Fibroblast of the aortic adventitia (primary cell): ENCODE results near the gene MKRN2. TPM values are rescaled to one million over a fixed set of nuclear protein-coding genes. Genes with fewer than 3 reads are reported as not detected.
A peak's percentile ranks its signal among the peaks of the same experiment; 100 is the strongest.
"Not testable (repeated sequence)": the region's sequence is repeated elsewhere in the genome, so short reads cannot be mapped to it uniquely, and the experiment has no call there.

Experiments used
- DNase-seq: peaks from one replicate; pipeline ENCODE4 v3.0.0-alpha.2; 2010; ENCODE audit warnings: low read depth
- H3K4me3 ChIP-seq: 2 replicates; pipeline ENCODE4 v1.5.1; 2011; ENCODE audit warnings: low read depth, mild to moderate bottlenecking, control low read depth, low read length, moderate library complexity
- small RNA-seq: library from RNA; depleted of rRNA; stranded (forward); fragments of <200 nt; gene quantifications from one replicate; pipeline ENCODE3, GENCODE V24; 2012
- total RNA-seq: library from RNA; depleted of rRNA; stranded (reverse); fragments of >200 nt; gene quantifications from 2 replicates; pipeline ENCODE4 v1.2.3, GENCODE V29; 2012; ENCODE audit warnings: low replicate concordance
- TF ChIP-seq, protein P1 (sequence below): IDR thresholded peaks from 2 replicates; pipeline ENCODE4 v1.5.1; 2011; ENCODE audit warnings: mild to moderate bottlenecking, low read length, control low read depth, inconsistent platforms; ENCODE audit not compliant: insufficient read depth

The MKRN2 gene
- total RNA-seq, 1 donor: 41.4 TPM

DNA sequence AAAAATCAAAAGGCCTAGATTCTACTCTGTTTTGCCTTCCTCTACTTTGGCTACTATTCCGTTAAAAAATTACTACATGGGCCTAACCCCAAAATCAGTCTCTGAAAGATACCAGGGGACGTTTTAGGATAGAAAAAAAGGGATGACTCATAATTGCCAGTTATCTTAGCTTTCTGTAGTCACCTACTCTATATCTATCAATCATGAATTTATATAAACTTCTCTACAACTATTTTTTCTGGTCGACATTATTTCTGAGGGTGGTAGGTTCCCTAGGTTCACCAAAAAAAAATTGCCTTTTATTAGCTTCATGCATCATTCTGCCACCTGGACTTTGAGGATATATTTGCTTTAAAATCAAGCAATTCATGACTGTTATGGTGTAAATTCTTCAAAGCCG, 70.5 kb downstream of the MKRN2 start:
- DNase-seq: peak; percentile 21
- TF ChIP-seq, protein P1, sequence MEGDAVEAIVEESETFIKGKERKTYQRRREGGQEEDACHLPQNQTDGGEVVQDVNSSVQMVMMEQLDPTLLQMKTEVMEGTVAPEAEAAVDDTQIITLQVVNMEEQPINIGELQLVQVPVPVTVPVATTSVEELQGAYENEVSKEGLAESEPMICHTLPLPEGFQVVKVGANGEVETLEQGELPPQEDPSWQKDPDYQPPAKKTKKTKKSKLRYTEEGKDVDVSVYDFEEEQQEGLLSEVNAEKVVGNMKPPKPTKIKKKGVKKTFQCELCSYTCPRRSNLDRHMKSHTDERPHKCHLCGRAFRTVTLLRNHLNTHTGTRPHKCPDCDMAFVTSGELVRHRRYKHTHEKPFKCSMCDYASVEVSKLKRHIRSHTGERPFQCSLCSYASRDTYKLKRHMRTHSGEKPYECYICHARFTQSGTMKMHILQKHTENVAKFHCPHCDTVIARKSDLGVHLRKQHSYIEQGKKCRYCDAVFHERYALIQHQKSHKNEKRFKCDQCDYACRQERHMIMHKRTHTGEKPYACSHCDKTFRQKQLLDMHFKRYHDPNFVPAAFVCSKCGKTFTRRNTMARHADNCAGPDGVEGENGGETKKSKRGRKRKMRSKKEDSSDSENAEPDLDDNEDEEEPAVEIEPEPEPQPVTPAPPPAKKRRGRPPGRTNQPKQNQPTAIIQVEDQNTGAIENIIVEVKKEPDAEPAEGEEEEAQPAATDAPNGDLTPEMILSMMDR: no peak
- H3K4me3 ChIP-seq: no peak overlapping the region

DNA sequence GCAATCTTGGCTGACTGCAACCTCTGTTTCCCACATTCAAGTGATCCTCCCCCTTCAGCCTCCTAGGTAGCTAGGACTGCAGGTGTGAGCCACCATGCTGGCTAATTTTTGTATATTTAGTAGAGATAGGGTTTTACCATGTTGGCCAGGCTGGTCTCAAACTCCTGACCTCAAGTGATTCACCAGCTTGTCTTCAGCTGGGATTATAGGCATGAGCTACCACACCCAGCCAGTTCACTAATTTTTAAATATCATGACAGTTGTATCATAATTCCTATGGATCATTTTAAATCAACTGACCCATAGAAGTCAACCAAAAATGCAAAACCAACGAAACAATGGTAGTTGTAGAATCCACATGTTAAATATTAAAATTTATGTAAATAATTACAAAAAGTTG, 71.9 kb downstream of the MKRN2 start:
- TF ChIP-seq, protein P1: no peak
- no peak overlapping the region for H3K4me3 ChIP-seq
- no peak for DNase-seq

DNA sequence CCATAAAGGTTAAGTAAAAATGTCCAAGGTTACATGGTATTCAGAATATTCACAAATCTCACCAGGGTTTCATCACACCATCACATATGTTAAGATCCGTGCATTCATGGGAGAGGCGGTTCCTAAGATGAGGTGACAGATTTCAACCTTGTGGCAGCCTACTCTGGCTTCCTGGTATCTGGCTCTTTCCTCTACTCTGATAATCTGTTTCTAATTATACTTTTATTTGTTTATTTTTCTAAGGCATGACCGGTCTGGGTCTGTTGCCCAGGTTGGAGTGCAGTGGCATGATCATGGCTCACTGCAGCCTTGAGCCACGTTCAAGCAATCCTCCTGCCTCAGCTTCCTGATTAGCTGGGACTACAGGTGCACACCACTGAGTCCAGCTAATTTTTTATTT, 72.7 kb downstream of the MKRN2 start:
- peak; percentile 55 for DNase-seq

GRCh38 chr3:12630292-12630691, 73.4 kb downstream of the MKRN2 start:
- no peak for DNase-seq
- TF ChIP-seq, protein P1: no peak
- H3K4me3 ChIP-seq: no peak overlapping the region

More for the DNA sequence above, 72.7 kb downstream of the MKRN2 start:
- TF ChIP-seq, protein P1: no peak
- no peak overlapping the region for H3K4me3 ChIP-seq

DNA sequence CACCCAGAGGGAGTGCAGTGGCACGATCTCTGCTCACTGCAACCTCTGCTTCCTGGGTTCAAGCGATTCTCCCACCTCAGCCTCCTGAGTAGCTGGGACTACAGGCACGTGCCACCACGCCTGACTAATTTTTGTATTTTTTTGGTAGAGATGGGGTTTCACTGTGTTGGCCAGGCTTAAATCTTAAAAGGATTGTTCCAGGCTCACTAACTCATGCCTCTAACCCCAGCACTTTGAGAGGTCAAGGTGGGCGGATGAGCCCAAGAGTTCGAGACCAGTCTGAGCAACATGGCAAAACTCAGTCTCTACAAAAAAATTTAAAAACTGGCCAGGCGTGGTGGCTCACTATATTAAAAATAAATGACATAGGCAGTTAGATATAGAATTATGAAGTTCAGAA, 74.0 kb downstream of the MKRN2 start:
- DNase-seq, H3K4me3 ChIP-seq: not testable (repeated sequence)

DNA sequence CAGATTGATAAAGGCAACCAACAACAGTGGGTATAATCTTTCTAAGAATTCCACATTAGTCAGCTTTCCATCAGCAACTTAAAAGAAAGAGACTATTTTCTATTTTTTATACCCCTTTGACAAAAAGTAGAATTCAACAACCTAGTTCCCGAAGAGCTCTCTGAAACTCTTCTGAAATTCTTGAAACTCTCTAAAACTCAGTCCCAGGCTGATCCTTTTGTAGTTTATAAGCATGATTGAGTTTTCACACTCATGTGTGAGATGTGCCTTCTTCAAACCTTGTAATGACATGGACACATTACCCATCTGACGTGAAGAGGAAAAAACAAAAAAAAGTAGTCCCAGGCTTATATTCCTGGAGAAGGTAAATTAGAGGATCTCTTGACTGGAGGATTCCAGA, 75.6 kb downstream of the MKRN2 start:
- DNase-seq: no peak
- TF ChIP-seq, protein P1: no peak
- H3K4me3 ChIP-seq: no peak overlapping the region

DNA sequence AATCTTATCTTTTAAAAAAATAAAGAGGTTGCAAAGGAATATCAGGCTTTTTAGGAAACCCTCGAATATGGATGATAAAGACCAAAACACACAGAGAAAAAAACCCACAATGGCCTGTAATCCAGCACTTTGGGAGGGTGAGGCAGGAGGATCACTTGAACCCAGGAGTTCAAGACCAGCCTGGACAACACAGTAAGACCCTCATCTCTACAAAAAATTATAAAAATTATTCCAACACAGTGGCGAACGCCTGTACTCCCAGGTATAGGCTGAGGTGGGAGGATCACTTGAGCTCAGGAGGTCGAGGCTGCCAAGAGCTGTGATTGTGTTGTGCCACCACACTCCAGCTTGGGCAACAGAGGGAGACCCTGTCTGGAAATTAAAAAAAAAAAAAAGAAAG, 76.2 kb downstream of the MKRN2 start:
- H3K4me3 ChIP-seq: no peak overlapping the region
- TF ChIP-seq, protein P1: no peak
- no peak for DNase-seq

Small RNA genes within 50 kb of the gene (small RNA-seq; reads per million reads assigned to genes)
- gene RF00017 (not detected), gene RNA5SP123 (not detected), gene RNU6-377P (not detected)

Other genes starting within 250 kb of the MKRN2 start
- 8.4 and 17.7 TPM in 2 replicates for gene TSEN2, start 72.6 kb upstream of the MKRN2 start, total RNA-seq
- gene MKRN2OS, start 11.6 kb upstream of the MKRN2 start, total RNA-seq: not detected in 2 replicates
- 37.5 and 78.0 TPM in 2 replicates for gene RAF1, start 107.0 kb downstream of the MKRN2 start, total RNA-seq
- gene TMEM40, start 202.2 kb downstream of the MKRN2 start, total RNA-seq: not detected in 2 replicates
- gene CAND2, start 239.6 kb downstream of the MKRN2 start, total RNA-seq: 6.1 and 11.4 TPM in 2 replicates